K562 (cell line): Measurements from ENCODE around the gene FARSB.

ENCODE experiments used
- ELK1 ChIP-seq: sonication (generic); formaldehyde crosslinking; IDR thresholded peaks from 2 replicates; pipeline ENCODE4 v1.8.1; 2022; ENCODE audit warnings: missing genetic modification reagents
- EWSR1 ChIP-seq: fragments of 450-650 bp; IDR thresholded peaks from 2 replicates; pipeline ENCODE4 v1.6.1; 2018; ENCODE audit warnings: borderline replicate concordance, mild to moderate bottlenecking, low read depth, moderate library complexity; ENCODE audit not compliant: partially characterized antibody
- EZH2 ChIP-seq: IDR thresholded peaks from 2 replicates; pipeline ENCODE4 v1.6.1; 2012; ENCODE audit warnings: low read depth, mild to moderate bottlenecking, inconsistent platforms, low read length, borderline replicate concordance
- HCFC1 ChIP-seq: IDR thresholded peaks from 2 replicates; pipeline ENCODE4 v1.6.1; 2012; ENCODE audit warnings: low read depth, low read length, improper control_type of control experiment
- MLX ChIP-seq, 2 experiments: fragments of 450-650 bp in 1 of 2; sonication (generic) in 1 of 2; formaldehyde crosslinking; conservative IDR thresholded peaks; 2 replicates each; pipeline versions ENCODE4 v1.4.0 to v1.8.1; 2020 to 2022; ENCODE audit warnings: mild to moderate bottlenecking in 1 of 2, missing genetic modification reagents in 1 of 2
- RAD21 ChIP-seq, 2 experiments: fragments of 250-450 bp in 1 of 2; fragments of 450-650 bp in 1 of 2; sonication (Bioruptor Pico) in 1 of 2; formaldehyde crosslinking in 1 of 2; IDR thresholded peaks in 1 of 2; conservative IDR thresholded peaks in 1 of 2; 2 replicates each; pipeline versions ENCODE4 v1.4.0 to v1.8.0; 2020 to 2022; ENCODE audit warnings: mild to moderate bottlenecking in 2 of 2, moderate library complexity in 1 of 2
- ZNF395 ChIP-seq: fragments of 200-800 bp; sonication (Bioruptor generic); IDR thresholded peaks from 2 replicates; pipeline ENCODE4 v1.6.1; 2017; ENCODE audit warnings: missing genetic modification characterization, missing compliant biosample characterization
- ZZZ3 ChIP-seq: fragments of 450-650 bp; IDR thresholded peaks from 2 replicates; pipeline ENCODE4 v1.6.1; 2016; ENCODE audit warnings: antibody characterized with exemption, mild to moderate bottlenecking, moderate library complexity
- TF ChIP-seq, protein P1 (sequence below), 3 experiments: IDR thresholded peaks in 2 of 3; conservative IDR thresholded peaks in 1 of 3; 2 replicates each; pipeline ENCODE4 v1.5.1; 2011 to 2012; ENCODE audit warnings: low read length in 3 of 3, mild to moderate bottlenecking in 3 of 3, control low read depth in 2 of 3, improper control_type of control experiment in 1 of 3, inconsistent platforms in 1 of 3, low read depth in 1 of 3, mixed read lengths in 1 of 3, moderate library complexity in 1 of 3; ENCODE audit not compliant: insufficient read depth in 2 of 3

DNA sequence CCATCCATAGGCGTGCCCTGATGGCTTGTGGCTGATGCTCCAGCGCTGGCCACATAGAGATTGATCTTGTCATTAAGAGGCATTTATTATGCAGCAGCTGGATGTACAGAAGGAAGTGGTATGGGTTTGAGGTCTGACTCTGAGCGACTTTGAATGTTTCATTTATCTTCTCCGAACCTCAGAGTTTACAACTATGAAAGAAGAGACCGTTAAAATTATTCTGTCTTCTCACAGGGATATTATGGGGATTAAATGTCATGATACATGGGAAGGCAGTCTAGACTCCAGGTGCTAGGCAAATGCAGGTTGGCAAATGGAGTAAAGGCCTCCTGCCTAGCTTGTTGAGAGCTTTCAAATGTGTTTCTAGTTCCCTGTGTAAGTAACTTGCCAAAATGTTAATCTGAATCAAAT, 45.8 kb upstream of the FARSB start:
- TF ChIP-seq ZZZ3 (no peak), ELK1 (CRISPR knock-in tag) (no peak), RAD21 (CRISPR knock-in tag; conservative IDR thresholded peaks at IDR 0.05 in 1 of 2, IDR thresholded peaks at IDR 0.05 in 1 of 2) (no peak), EWSR1 (no peak), EZH2 (no peak), HCFC1 (no peak), MLX (CRISPR knock-in tag; conservative IDR thresholded peaks at IDR 0.05) (no peak), ZNF395 (CRISPR knock-in tag) (no peak)
- TF ChIP-seq, protein P1, sequence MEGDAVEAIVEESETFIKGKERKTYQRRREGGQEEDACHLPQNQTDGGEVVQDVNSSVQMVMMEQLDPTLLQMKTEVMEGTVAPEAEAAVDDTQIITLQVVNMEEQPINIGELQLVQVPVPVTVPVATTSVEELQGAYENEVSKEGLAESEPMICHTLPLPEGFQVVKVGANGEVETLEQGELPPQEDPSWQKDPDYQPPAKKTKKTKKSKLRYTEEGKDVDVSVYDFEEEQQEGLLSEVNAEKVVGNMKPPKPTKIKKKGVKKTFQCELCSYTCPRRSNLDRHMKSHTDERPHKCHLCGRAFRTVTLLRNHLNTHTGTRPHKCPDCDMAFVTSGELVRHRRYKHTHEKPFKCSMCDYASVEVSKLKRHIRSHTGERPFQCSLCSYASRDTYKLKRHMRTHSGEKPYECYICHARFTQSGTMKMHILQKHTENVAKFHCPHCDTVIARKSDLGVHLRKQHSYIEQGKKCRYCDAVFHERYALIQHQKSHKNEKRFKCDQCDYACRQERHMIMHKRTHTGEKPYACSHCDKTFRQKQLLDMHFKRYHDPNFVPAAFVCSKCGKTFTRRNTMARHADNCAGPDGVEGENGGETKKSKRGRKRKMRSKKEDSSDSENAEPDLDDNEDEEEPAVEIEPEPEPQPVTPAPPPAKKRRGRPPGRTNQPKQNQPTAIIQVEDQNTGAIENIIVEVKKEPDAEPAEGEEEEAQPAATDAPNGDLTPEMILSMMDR (IDR thresholded peaks at IDR 0.05 in 2 of 3, conservative IDR thresholded peaks at IDR 0.05 in 1 of 3; ENCODE audit: insufficient read depth in 2 of 3, low read depth in 1 of 3, low read length in 3 of 3): no peak
